Naive thymus-derived CD4-positive, alpha-beta T cell (primary cell): ENCODE results near the gene PKHD1. TPM values are rescaled to one million over a fixed set of nuclear protein-coding genes. Genes with fewer than 3 reads are reported as not detected.

Experiments used
- ATAC-seq: fragments of 150-1000 bp; cut with Tn5 transposase; 2 replicates; pipeline ENCODE4 v1.10.0; 2021; ENCODE audit warnings: mild to moderate bottlenecking, moderate library complexity
- CTCF ChIA-PET: fragments of 350-600 bp; sonication (Branson Sonifier 250); formaldehyde crosslinking; loops from one replicate; lab custom pipeline; 2021; ENCODE audit warnings: antibody characterized with exemption; lab: Charles Lee
- POLR2A ChIA-PET: fragments of 350-600 bp; sonication (Branson Sonifier 250); formaldehyde crosslinking; loops from one replicate; lab custom pipeline; 2021; ENCODE audit warnings: antibody characterized with exemption, inconsistent platforms; lab: Charles Lee
- DNase-seq, 9 donors: peaks; one replicate each; pipeline versions ENCODE4 v3.0.0 to v3.0.0-alpha.2; 2020 to 2022; ENCODE audit warnings: mixed read lengths in 1 of 9
- H3K27ac ChIP-seq: one replicate; pipeline ENCODE4 v1.7.0; 2013; ENCODE audit warnings: mild to moderate bottlenecking, low read depth, low read length, moderate library complexity
- H3K27me3 ChIP-seq, 2 donors: one replicate each; pipeline ENCODE4 v1.7.0; 2013; ENCODE audit warnings: low read length in 2 of 2, mild to moderate bottlenecking in 2 of 2, moderate library complexity in 2 of 2; ENCODE audit not compliant: control insufficient read depth in 2 of 2, insufficient read depth in 2 of 2
- H3K36me3 ChIP-seq, 3 experiments: 1 replicate in 2 of 3; 2 replicates in 1 of 3; pipeline ENCODE4 v1.7.0; 2013; ENCODE audit warnings: low read length in 3 of 3, mild to moderate bottlenecking in 3 of 3, moderate library complexity in 1 of 3; ENCODE audit not compliant: insufficient read depth in 3 of 3, control insufficient read depth in 2 of 3
- H3K4me1 ChIP-seq, 2 donors: one replicate each; pipeline ENCODE4 v1.7.0; 2013; ENCODE audit warnings: low read length in 2 of 2, mild to moderate bottlenecking in 2 of 2, moderate library complexity in 1 of 2; ENCODE audit not compliant: control insufficient read depth in 2 of 2, insufficient read depth in 2 of 2
- H3K4me3 ChIP-seq: 2 replicates; pipeline ENCODE4 v1.7.0; 2013; ENCODE audit warnings: mild to moderate bottlenecking, low read length
- H3K9me3 ChIP-seq, 3 experiments: 1 replicate in 2 of 3; 2 replicates in 1 of 3; pipeline ENCODE4 v1.7.0; 2013; ENCODE audit warnings: low read length in 3 of 3; ENCODE audit not compliant: control insufficient read depth in 2 of 3
- H3K27ac Mint-ChIP-seq, 9 donors: one replicate each; pipeline ENCODE4 v1.8.0; 2020 to 2022; ENCODE audit warnings: mixed read lengths in 9 of 9, mild to moderate bottlenecking in 8 of 9, moderate library complexity in 5 of 9, inconsistent platforms in 2 of 9
- H3K27me3 Mint-ChIP-seq, 5 donors: one replicate each; pipeline ENCODE4 v1.8.0; 2021 to 2022; ENCODE audit warnings: mixed read lengths in 5 of 5, mild to moderate bottlenecking in 1 of 5
- H3K36me3 Mint-ChIP-seq, 5 donors: one replicate each; pipeline ENCODE4 v1.8.0; 2020 to 2022; ENCODE audit warnings: mixed read lengths in 5 of 5, mild to moderate bottlenecking in 3 of 5, inconsistent platforms in 1 of 5
- H3K4me1 Mint-ChIP-seq, 7 donors: one replicate each; pipeline ENCODE4 v1.8.0; 2020 to 2022; ENCODE audit warnings: mixed read lengths in 7 of 7, mild to moderate bottlenecking in 3 of 7, inconsistent platforms in 1 of 7
- H3K4me3 Mint-ChIP-seq, 10 donors: one replicate each; pipeline ENCODE4 v1.8.0; 2020 to 2022; ENCODE audit warnings: mild to moderate bottlenecking in 10 of 10, mixed read lengths in 10 of 10, moderate library complexity in 6 of 10, inconsistent platforms in 2 of 10
- H3K9me3 Mint-ChIP-seq, 11 donors: one replicate each; pipeline ENCODE4 v1.8.0; 2020 to 2022; ENCODE audit warnings: mixed read lengths in 11 of 11, mild to moderate bottlenecking in 4 of 11, inconsistent platforms in 1 of 11, moderate library complexity in 1 of 11
- intact Hi-C, 2 donors: fragments of 100-400 bp; cut with micrococcal nuclease; formaldehyde crosslinking; loops; one replicate each; pipeline ENCODE4 v1.15.1; 2023
- polyA plus RNA-seq, 2 donors: library from polyadenylated mRNA; unstranded; fragments of 300-500 nt; fragmentation: Illumina TruSeq; gene quantifications; one replicate each; pipeline ENCODE4 v1.2.3, GENCODE V29; 2021
- total RNA-seq, 6 experiments: library from RNA in 5 of 6; stranded (reverse) in 5 of 6; gene quantifications; 1 replicate in 5 of 6; 2 replicates in 1 of 6; pipeline ENCODE4 v1.2.3 and lab custom pipeline; 2021 to 2026

PKHD1 gene
- total and polyA plus RNA-seq, 7 experiments from 2014 or later = not detected

- ChIA-PET CTCF (no interaction called here), POLR2A (no interaction called here)
- H3K27ac Mint-ChIP-seq = no peak overlapping the region
- ATAC-seq (no peak), DNase-seq (no peak)
- H3K4me1 Mint-ChIP-seq = no peaks in the 10 kb centered on the region
- H3K9me3 Mint-ChIP-seq = peaks cover 0 to 7% (median 0%) of the 10 kb centered on the region in 11 donors
- no peaks in the 10 kb centered on the region for H3K36me3 Mint-ChIP-seq
- no peak overlapping the region for H3K4me3 Mint-ChIP-seq
- intact Hi-C loops = no loop called here
- Histone ChIP-seq H3K27ac (no peak overlapping the region), H3K4me3 (no peak overlapping the region), H3K4me1 (no peaks in the 10 kb centered on the region), H3K27me3 (no peaks in the 10 kb centered on the region), H3K36me3 (no peaks in the 10 kb centered on the region), H3K9me3 (no peaks in the 10 kb centered on the region)
- H3K27me3 Mint-ChIP-seq = peaks cover 9 to 50% (median 24%) of the 10 kb centered on the region in 5 donors
These were observed 119.1 kb downstream of the PKHD1 start for GRCh38 chr6:51968265-51968664.

DNA sequence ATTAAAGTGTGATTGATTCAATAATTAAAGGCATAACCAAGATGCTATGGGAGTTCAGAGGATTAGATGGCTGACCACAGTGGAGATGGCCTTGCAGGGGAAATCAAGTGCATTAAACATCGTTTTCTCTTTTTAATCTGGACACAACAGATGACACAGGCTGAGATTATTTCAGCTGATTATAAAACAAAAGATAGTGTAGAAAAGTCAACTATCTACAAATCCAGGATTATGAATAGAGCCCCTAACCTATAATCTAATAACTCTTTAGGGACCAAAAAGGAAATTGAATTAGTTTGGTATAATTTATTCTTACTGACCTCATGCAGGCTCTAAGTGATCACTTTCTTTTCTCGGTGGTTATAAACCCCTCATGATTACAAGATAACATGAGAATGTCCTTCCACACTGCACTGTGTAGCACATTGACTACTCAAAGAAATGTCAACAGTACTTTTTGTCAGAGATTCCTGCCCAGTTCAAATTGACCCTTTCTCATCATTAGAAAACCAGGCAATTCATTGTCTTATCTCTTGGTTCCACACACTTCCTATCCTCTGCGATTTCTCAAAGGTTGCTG is 122.1 kb downstream of the PKHD1 start:
- intact Hi-C loops = no loop called here
- Mint-ChIP-seq H3K27me3 (peaks cover 14 to 50% (median 24%) of the 10 kb centered on the region in 5 donors), H3K9me3 (peaks cover 0 to 7% (median 0%) of the 10 kb centered on the region in 11 donors), H3K4me3 (no peak overlapping the region), H3K4me1 (no peaks in the 10 kb centered on the region), H3K27ac (no peak overlapping the region), H3K36me3 (no peaks in the 10 kb centered on the region)
- ChIA-PET CTCF (no interaction called here), POLR2A (interaction anchor here (0.7 kb wide), 1 partner anchor 9 kb away, joined by 4 read pairs; no protein-coding TSS in a partner anchor)
- H3K27ac ChIP-seq = no peak overlapping the region
- H3K27me3 ChIP-seq = no peaks in the 10 kb centered on the region
- ATAC-seq (no peak), DNase-seq (no peak)
- no peaks in the 10 kb centered on the region for H3K4me1 ChIP-seq
- H3K36me3 ChIP-seq = no peaks in the 10 kb centered on the region
- H3K4me3 ChIP-seq = no peak overlapping the region
- no peaks in the 10 kb centered on the region for H3K9me3 ChIP-seq

GRCh38 chr6:51963980-51964379 is 123.4 kb downstream of the PKHD1 start:
- Histone ChIP-seq H3K27me3 (no peaks in the 10 kb centered on the region), H3K27ac (no peak overlapping the region), H3K9me3 (no peaks in the 10 kb centered on the region), H3K36me3 (no peaks in the 10 kb centered on the region), H3K4me1 (no peaks in the 10 kb centered on the region), H3K4me3 (no peak overlapping the region)
- intact Hi-C loops = no loop called here
- peaks cover 0 to 4% (median 0%) of the 10 kb centered on the region in 11 donors for H3K9me3 Mint-ChIP-seq
- no peaks in the 10 kb centered on the region for H3K4me1 Mint-ChIP-seq
- ATAC-seq (no peak), DNase-seq (no peak)
- no peaks in the 10 kb centered on the region for H3K36me3 Mint-ChIP-seq
- ChIA-PET CTCF (interaction anchor here (0.5 to 0.7 kb wide), 2 partner anchors 11 to 55 kb away, joined by 3 to 5 read pairs; no protein-coding TSS in a partner anchor), POLR2A (no interaction called here)
- no peak overlapping the region for H3K27ac Mint-ChIP-seq
- no peak overlapping the region for H3K4me3 Mint-ChIP-seq
- peaks cover 15 to 54% (median 30%) of the 10 kb centered on the region in 5 donors for H3K27me3 Mint-ChIP-seq

DNA sequence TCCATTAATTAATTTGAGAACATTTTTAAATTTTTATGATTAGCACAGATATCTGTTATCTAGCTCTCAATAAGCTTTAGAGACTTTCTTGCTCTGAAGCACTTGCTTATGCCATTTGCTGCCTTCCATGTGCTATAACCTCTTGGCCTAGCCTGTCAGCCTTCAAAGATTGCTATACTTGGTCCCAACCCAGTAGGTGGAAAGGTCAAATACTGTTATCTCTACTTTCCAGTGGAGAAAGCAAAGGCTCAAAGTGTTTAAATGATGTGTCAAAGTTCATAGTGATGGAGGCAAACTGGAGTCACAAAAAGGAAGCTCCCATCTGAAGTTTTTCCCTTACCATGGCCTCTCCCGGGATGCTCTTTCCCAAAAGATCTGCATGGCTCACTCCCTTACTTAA is 125.1 kb downstream of the PKHD1 start:
- Mint-ChIP-seq H3K27ac (no peak overlapping the region), H3K4me3 (no peak overlapping the region), H3K27me3 (peaks cover 14 to 50% (median 30%) of the 10 kb centered on the region in 5 donors), H3K9me3 (peaks cover 0 to 4% (median 0%) of the 10 kb centered on the region in 11 donors), H3K4me1 (no peaks in the 10 kb centered on the region), H3K36me3 (no peaks in the 10 kb centered on the region)
- no peaks in the 10 kb centered on the region for H3K36me3 ChIP-seq
- POLR2A ChIA-PET = no interaction called here
- no peaks in the 10 kb centered on the region for H3K9me3 ChIP-seq
- H3K27ac ChIP-seq = no peak overlapping the region
- DNase-seq = no peak
- intact Hi-C loops = no loop called here
- no peak for ATAC-seq
- no peaks in the 10 kb centered on the region for H3K4me1 ChIP-seq
- no peaks in the 10 kb centered on the region for H3K27me3 ChIP-seq
- CTCF ChIA-PET = interaction anchor here (1.0 kb wide), 1 partner anchor 11 kb away, joined by 3 read pairs; no protein-coding TSS in a partner anchor
- no peak overlapping the region for H3K4me3 ChIP-seq

DNA sequence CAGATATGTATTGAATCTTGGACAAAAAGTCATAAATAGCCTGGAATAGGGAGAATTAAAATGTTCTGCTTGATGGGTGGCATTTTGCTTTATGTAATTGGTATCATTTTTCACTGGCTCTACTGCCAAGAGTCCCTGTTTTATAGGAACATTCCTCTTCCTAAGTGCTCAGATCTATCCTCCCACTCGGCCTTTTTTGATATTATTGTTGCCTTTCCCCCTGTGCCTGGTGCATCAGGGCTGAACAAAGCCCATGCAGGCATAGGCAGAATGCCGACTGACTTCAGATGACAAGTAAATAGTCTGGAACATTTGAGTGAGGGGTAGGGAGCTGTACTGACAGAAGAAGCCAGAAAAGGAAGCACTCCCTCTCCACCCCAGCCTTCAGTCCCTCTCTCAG is 127.0 kb downstream of the PKHD1 start:
- Mint-ChIP-seq H3K9me3 (peaks cover 0 to 4% (median 0%) of the 10 kb centered on the region in 11 donors), H3K27me3 (peaks cover under 1 to 37% (median 20%) of the 10 kb centered on the region in 5 donors), H3K4me3 (no peak overlapping the region), H3K36me3 (no peaks in the 10 kb centered on the region), H3K4me1 (no peaks in the 10 kb centered on the region), H3K27ac (no peak overlapping the region)
- ATAC-seq (no peak), DNase-seq (no peak)
- ChIA-PET CTCF (no interaction called here), POLR2A (no interaction called here)
- intact Hi-C loops = no loop called here
- H3K4me3 ChIP-seq = no peak overlapping the region
- H3K9me3 ChIP-seq = no peaks in the 10 kb centered on the region
- H3K27me3 ChIP-seq = no peaks in the 10 kb centered on the region
- no peak overlapping the region for H3K27ac ChIP-seq
- H3K36me3 ChIP-seq = no peaks in the 10 kb centered on the region
- no peaks in the 10 kb centered on the region for H3K4me1 ChIP-seq

- DNase-seq = peak in 2 of 9 donors; percentile 7 to 32
- CTCF ChIA-PET = no interaction called here
These were observed 127.5 kb downstream of the PKHD1 start for GRCh38 chr6:51959744-51960383.

More at GRCh38 chr6:51959744-51960383, 127.5 kb downstream of the PKHD1 start:
- no peaks in the 10 kb centered on the region for H3K36me3 Mint-ChIP-seq
- H3K4me1 Mint-ChIP-seq = no peaks in the 10 kb centered on the region
- H3K27me3 ChIP-seq = no peaks in the 10 kb centered on the region
- no peaks in the 10 kb centered on the region for H3K36me3 ChIP-seq
- H3K4me3 ChIP-seq = no peak overlapping the region
- intact Hi-C loops = loop anchor here (1.0 kb wide), 2 partner anchors 105 to 1144 kb away; no protein-coding TSS in a partner anchor
- POLR2A ChIA-PET = no interaction called here
- H3K27ac Mint-ChIP-seq = no peak overlapping the region
- no peaks in the 10 kb centered on the region for H3K9me3 ChIP-seq
- ATAC-seq = no peak
- H3K4me1 ChIP-seq = no peaks in the 10 kb centered on the region
- peaks cover 0 to 4% (median 0%) of the 10 kb centered on the region in 11 donors for H3K9me3 Mint-ChIP-seq
- peaks cover 0 to 37% (median 20%) of the 10 kb centered on the region in 5 donors for H3K27me3 Mint-ChIP-seq
- H3K4me3 Mint-ChIP-seq = no peak overlapping the region
- H3K27ac ChIP-seq = no peak overlapping the region
